ENCODE data around the gene LRP11.
"Not testable (repeated sequence)": the region's sequence is repeated elsewhere in the genome, so short reads cannot be mapped to it uniquely, and the experiment has no call there.

LRP11 gene

DNA sequence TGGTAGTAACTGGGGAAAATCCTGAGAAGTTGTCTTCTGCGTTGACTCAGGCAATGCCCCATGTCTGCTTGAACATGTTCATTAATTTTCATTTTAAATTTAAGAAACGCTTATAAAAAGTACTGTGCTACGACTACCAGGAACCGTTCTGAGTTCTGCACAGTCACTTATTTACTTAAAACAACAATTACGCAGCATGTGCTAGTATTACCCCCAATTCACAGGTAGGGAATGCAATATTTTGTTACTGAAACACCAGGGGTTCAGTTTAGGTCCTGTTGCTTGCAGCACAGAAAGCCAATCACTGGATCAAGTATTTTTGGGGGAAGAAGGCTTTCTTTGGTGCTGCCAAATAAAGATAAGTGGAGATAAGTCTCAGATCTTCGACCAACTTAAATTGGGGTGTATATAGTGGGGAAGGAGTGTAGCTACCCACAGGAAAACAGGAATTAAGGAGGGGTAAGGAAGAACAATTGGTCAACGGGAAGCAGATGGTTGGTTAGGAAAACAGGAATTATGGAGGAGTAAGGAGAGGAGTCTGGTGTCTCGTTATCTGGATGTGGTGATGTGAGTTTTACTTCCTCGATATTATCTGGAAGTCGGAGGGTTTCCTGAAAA lies 5.2 kb upstream of the LRP11 start:
- DNase-seq (ENCODE audit: low read depth in 2 of 2), result no peak

DNA sequence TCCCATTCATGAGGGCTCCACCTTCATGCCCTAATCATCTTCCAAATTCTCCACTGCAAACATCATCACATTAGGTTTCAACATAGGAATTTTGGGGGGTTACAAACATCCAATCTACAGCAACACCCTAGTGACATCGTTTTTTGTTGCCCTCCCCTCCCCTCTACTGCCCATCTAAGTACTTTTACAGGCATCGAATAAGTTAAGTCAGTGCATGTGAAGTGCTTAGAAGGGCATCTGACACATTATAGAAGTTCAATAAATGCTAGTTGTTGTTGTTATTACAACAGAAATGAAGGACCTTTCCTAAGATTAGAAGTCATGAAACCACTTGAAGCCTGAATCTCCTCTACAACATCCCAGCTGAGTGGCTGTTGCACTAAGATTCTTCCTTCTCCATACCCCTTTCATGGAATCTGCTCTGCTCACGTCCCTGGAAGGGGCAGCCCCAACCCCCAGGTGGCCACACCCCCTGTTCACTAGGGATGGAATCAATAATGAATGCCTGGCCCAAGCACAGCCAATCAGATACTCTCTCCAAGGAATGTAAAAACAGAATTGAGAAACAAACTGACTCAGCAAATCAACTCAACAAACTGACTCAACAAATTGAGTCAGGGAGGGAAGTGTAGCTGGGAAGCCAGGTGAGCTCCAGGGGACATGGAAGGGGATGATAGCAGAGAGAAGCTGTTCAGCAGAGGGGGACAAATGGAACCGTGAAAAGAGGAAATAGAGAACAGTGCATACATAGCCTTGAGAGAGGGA lies 3.9 kb upstream of the LRP11 start:
- DNase-seq (ENCODE audit: low read depth in 2 of 2), result no peak

DNA sequence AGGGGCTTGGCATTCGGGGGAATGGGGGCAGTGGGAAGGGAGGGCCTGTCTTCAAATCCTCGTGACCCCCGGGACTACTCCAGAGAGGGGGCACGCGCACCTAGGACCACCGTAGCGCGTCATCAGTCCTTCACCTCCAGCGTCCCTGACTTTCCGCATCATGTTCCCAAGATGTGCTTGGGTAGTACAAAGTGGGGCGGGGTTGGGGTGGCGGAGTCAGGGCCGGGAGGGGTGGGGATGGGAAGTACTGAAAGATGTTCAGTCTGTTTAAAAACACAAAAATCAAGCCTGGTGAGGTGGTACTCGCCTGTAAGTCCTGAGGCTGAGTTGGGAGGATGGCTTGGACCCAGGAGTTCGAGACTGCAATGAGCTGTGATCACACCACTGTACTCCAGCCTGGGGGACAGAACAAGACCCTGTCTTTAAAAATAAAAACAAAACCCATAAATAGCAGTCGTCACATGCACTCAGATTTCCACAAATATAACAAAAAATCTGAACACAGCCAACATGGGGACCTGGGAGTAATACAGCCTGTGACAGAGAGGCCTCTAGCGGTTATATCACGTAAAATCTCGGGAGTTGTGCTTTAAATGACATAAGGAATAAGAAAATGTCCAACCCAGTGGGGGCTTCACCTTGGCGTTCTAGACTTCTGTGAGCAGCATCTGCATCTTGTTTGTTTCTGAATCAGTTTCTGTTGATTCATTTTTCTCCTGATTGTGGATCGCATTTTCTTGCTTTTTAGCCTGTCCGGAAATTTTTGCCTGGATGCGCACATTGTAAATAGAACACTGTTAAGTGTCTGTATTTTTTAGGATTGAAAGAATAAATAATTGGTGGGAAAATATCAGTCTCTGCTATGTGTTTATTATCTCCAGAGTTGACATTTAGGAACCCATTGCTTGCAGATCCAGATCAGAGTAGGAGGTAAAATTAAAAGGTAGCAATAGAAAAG lies 698 bp upstream of the LRP11 start:
- DNase-seq (ENCODE audit: low read depth in 2 of 2), result peak in 1 of 2 donors; percentile 26

DNA sequence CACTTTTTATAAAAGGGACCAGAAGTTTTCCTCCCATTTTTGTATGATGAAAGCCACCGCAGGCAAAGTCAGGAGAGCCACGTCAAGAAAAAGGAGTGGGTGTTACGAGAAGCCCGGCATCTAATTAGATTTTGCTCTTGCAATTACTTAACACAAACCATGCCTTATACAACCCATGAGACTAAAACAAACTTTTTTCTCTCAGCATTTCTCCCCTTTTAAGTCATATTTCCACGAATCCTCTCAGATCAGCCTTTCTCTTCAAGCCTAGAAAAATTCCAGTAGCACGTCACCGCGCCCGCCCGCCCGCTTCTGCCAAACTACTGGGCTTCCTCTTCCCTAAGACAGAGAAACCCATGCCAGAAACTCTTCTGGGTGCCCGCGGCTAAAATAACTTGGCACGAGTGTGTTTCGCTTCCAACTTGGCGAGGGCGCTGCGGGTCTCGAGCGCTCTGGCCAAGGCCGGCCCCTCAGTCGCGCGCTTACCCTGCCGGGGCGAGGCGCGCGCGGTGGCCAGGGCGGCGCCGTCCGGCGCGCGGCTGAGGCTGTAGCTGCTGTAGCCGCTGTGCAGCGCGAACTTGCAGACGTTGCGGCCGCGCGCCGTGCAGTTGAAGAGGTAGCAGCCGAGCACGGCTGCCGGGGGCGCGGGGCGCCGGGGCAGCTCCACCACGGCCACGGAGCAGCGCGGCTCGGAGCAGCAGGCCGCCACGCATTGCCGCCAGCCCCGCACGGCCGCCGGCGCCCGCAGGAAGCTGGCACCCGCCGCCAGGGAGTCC lies 1.0 kb downstream of the LRP11 start:
- peak in 1 of 2 donors; percentile 22 for DNase-seq (ENCODE audit: low read depth in 2 of 2)

DNA sequence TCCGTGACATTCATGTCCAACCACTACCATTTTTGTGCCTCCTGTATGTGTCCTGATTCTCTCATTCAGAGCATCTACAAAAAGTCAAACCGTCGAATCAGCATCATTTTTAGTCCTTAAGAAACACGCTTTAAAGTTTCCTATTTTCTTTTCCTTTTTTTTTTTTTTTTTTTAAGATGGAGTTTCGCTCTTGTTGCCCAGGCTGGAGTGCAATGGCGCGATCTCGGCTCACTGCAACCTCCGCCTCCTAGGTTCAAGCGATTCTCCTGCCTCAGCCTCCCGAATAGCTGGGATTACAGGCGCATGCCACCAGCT lies 1.8 kb downstream of the LRP11 start:
- DNase-seq (ENCODE audit: low read depth in 2 of 2), result not testable (repeated sequence)

DNA sequence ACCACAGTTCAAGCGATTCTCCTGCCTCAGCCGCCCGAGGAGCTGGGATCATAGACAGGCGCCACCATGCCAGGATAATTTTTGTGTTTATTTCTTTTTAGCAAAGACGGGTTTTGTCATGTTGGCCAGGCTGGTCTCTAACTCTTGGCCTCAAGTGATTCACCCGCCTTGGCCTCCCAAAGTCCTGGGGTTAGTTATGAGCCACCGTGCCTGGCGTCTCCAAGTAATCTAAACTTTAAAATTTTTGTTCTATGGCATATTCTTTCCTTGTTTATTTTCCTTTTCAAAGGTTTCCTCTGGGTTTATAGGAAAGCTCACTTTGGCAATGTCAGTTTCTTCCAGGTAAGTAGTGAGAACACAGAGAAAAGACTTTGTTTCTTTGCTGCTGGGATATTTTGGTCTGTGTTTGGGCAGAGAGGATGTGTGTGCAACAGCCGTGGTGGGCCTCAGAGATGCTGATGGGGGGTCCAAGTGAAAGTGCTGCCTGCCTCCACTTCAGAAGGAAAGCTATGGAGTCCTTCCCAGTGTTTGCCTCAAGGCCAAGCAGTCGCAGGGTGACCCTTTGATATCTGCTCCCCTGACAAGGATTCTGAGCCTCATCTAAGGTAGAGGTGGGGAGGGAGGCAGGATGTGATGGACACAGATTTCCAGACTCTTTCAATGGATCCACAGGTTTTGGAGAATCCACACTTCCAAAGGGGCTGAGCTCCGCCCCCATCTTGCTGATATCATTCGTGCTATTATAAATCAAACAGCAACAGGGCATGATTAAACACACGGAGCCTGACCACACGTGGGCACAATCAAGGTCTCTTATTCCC lies 2.3 kb downstream of the LRP11 start:
- DNase-seq (ENCODE audit: low read depth in 2 of 2), result no peak

DNA sequence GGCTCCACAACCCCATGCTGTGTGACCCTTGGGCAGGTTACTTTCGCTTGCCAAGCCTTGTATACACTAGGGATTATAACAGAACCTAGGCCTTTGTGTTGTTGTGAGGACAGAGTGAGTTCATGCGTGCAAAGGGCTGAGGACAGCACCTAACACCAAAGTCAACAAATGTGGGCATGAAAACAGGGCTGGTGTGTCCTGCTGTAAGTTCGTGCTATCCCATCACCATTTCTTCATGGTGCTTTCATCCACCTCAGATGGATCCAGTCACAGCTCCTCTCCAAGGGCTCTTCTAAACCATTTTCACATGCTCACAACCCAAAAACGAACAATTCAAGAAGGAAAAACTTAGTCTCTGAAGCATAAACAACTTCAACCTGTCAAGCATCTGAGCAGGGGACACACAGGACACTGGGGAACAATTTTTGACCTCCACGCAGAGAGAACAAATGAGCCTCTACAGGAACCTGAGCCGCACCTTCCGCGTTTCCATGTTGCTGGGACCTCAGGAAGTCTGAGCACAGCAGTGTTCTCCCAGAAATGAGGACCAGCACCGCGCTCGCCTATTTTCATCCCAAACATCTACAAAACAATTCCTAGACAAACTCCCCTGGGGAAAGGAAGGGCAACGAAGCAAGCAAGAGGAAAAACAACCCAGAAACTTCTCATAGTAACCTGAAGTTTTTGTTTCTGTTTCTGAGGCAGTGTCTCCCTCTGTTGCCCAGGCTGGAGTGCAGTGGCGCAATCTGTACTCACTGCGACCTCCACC lies 3.1 kb downstream of the LRP11 start:
- no peak for DNase-seq (ENCODE audit: low read depth in 2 of 2)

DNA sequence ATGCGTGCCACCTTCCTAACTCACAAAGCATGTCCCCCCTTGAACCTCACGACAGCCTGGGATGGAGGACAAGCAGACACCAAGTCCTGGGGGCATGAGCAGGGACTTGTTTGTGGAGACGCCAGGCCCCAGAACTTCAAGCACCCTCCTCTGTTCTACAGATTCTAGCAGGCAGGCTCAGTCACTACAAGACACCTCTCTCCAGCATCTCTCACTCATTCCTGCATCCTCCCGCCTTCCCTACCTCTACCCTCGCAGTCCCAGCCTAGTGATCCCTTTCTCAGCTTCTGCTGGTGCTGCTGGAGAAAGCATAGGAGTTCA lies 3.7 kb downstream of the LRP11 start:
- DNase-seq (ENCODE audit: low read depth in 2 of 2), result no peak

DNA sequence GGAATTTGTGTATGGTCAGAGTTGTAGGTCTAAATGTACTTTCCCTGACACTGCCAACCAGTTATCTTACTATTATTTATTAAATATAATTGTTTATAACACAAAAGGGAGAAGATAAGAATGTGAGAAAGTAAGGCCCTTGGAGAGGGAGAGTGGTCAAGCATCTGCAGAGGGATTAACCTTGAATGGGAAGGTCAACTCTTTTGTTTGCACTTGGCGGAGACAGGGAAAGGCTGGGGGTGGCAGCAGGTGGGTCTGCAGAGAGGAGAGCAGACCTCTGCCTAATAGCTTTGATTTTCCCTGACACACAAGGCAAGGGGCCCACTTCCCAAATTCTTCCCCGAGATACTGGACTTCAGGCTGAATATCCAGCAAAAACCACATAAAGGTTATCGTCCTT lies 4.2 kb downstream of the LRP11 start:
- no peak for DNase-seq (ENCODE audit: low read depth in 2 of 2)

DNA sequence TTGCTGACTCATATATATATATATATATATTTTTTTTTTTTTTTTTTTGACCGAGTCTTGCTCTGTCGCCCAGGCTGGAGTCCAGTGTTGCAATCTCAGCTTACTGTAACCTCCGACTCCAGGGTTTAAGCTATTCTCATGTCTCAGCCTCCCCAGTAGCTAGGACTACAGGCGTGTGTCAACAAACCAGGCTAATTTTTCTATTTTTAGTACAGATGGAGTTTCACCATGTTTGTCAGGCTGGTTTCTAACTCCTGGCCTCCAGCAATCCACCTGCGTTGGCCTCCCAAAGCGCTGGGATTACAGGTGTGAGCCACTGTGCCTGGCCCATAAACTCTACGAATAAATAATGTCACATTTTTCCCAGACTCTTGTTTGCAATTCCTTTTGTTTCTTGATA lies 4.8 kb downstream of the LRP11 start:
- DNase-seq (ENCODE audit: low read depth in 2 of 2), result no peak

DNA sequence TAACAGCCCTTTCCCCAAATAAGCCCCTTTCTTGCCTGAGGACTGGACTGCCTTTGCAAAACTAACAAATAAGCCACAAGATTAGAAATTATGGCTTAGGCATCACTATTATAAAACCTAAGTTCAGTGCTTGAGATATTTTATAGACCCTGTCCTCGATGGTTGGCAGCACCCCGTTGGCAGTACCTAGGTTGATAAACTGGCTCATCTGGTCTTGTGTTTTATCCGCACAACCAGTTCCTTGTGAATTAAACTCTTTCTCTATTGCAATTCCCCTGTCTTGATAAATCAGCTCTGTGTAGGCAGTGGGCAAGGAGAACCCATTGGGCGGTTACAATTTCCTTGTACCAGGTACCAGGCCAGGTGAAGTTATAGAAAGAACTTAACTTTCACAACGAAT lies 6.6 kb downstream of the LRP11 start:
- DNase-seq (ENCODE audit: low read depth in 2 of 2), result no peak

DNA sequence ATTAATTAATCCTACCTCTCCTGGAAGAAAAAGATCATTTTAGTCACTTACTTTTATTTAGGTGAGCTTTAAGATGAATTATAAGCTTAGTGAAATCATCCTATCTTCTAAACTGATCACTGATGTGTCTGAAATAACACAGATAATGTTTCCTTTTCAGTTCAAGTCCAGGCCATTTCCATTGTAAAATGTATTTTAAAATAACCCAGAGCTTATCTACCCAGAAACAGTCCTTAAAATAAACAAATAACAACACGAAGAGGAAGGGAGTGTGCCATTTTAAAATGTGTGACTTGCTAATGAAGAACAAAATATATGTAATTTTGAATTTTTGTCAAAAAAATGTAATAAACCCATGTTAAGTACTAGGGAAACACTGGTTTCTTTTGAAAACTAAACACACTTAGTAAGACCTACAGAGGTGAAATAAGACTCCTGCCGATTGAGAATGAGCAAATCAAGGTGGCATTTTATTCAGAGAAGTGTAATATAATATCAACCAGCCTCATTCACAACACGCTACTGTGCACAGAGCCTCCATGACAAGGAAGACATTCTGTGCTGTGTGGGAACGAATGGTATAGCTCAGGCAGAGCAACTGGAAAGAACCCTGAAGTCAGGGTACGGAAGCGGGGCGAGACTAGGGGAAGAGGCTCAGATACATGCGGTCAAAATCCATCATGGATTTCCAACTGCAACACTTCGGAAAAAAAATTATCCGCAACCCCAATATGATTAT lies 7.7 kb downstream of the LRP11 start:
- no peak for DNase-seq (ENCODE audit: low read depth in 2 of 2)

DNA sequence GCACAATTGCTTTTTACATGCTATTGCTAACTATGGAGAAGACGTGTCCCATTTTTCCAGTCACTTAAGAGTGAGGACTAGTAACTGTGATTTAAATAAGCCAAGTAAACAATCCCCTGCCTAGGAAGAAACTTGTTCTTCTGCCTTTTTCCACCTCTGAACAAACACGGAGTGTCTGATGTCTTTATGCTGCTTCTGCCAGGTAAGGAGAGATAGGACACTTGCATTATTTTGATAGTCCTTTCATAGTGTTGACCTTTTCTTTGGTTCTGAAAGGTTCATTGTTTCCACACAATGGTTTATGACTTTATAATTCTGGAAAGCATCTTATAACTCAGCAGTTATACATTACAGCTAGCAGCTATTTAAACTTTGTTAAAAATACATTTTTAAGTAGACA lies 8.4 kb downstream of the LRP11 start:
- DNase-seq (ENCODE audit: low read depth in 2 of 2), result no peak

DNA sequence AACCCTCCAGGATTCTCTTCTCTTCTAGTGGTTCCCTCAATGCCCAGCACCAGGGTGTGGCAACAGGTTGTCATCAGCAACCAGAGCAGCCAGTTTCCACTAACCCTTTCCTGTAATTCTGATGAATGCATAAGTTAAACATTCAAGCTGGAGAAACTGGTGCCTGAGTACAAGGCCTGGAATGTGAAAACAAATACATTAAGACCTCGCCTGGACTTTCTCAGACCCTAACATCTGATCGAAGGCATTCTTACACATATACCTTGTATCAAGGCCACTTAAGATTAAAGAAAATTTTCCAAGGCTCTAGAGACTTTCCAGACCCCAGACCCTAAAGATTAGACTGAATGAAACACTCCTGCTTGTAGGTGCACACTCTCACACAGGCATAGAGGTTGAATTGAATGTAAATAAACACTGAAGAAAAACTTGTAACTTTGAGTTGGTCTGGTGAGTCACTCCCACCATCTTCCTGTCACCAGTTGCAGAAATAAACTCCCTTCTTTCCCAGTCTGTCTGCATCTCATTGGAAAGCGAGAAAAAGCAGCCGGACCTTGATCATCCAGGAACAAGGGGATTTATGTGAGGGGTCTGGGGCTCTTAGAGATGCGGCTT lies 9.0 kb downstream of the LRP11 start:
- no peak for DNase-seq (ENCODE audit: low read depth in 2 of 2)

DNA sequence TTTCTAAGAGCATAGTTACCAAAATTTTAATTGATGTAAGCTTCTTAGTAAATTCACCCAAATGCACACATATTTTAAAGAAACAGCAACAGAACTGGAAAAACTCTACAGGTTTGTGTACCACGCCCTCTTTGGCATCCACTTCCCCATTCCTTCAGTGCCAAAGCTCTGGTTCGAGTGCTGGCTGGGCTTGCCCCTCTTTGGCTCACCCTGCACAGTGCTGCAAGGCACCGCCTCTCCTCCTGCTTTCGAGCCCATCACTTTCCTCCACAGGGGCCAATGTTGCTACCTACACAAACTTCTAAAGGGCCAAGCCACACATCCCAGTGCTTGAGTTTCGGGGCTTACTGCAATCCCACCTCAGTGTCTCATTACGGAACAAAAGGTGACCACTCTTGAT lies 9.6 kb downstream of the LRP11 start:
- no peak for DNase-seq (ENCODE audit: low read depth in 2 of 2)

DNA sequence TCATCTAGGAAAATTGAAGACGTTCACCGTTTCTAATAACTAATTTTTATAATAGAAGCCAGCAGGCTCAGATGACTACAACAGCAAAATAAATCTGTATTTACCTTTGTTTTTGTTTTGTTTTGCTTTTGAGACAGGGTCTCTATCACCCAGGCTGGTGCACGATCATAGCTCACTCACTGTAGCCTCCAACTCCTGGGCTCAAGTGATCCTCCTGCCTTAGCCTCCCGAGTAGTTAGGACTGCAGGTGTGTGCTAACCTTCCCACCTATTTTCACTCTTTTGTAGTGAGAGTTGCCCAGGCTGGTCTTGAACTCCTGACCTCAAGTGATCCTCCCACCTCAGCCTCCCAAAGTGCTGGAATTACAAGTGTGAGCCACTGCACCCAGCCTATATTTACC lies 10.1 kb downstream of the LRP11 start:
- not testable (repeated sequence) for DNase-seq (ENCODE audit: low read depth in 2 of 2)

DNA sequence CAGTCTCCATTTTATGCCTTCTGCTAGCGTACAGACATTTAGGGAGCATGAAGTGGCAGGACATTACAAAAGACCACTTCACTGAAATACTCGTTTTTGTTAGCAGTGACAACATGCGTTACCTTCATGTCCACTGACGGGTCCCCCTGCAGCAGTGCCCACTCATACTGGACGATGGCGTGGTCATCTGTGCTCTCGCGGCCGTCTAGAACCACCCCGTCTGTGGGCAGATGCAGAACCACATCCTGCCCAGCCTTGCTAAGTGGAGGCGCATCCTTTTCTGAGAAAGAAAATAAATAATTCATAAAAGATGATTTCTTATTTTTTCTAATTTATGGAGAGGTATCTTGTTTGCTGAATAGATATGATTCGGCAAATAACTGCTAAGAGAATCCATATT lies 11.3 kb downstream of the LRP11 start:
- no peak for DNase-seq (ENCODE audit: low read depth in 2 of 2)

DNA sequence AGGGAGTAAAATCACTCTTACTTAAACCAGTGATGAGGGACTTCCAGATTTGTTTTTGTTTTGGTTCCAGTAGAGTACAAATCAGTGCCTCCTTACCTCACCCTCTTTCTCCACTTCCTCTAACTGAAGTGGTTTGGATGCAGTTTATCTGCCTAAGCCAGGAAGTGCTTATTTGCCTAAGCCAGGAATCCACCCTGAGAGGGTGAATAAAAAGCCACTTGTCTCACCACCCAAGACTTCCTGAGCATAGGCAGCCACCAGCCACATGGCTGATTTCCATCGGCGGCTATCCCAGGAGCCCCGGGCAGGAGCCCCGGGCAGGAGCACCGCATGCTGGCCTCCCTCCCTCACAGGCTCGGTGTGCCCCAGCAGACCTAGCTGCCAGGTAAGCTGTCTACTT lies 12.0 kb downstream of the LRP11 start:
- DNase-seq (ENCODE audit: low read depth in 2 of 2), result no peak

DNA sequence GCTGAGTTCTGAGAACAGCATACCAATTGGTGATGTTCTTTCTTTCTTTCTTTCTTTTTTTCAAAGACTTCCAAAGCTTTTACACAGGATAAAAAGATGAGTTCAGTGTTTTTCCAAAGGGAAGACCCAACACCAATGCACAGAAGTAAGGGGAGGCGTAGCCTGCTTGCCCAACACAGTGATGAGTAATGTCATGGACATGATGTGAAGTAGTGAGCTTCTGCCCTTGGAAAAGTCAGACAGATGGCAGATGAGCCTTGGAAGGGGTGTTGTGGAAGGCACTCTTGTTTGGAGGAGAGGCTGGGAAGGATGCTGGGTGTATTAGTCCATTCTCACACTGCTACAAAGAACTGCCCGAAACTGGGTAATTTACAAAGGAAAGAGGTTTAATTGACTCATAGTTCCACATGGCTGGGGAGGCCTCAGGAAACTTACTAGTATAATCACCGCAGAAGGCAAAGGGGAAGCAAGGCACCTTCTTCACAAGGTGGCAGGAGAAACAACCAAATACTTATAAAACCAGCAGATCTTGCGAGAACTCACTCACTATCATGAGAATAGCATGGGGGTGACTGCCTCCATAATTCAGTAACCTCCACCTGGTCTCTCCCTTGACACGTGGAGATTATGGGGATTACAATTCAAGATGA lies 12.6 kb downstream of the LRP11 start:
- no peak for DNase-seq (ENCODE audit: low read depth in 2 of 2)
